ENCODE measurements around the gene SCP2D1.

DNA sequence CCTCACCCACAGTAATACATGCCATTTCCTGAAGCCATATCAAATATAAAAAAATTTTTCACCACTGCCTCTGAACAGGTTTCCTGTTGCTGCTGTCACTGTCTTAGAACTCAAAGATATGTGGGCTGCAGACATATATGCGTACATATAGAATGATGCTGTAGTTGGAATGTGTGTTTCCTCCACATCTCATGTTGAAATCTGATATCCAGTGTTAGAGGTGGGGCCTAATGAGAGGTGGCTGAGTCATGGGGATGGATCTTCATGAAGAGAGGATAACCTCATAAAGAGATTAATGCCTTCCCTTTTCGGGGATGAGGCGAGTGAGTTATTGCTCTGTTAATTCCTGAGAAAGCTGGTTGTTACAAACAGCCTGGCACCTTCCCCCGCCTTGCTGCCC is 7.7 kb upstream of the SCP2D1 start:
- TF ChIP-seq CTCF (conservative IDR thresholded peaks at IDR 0.05; ENCODE audit: low read depth, low read length) (no peak), EZH2phosphoT487 (IDR thresholded peaks at IDR 0.05; ENCODE audit: borderline replicate concordance, low read length) (no peak), EZH2 (IDR thresholded peaks at IDR 0.05; ENCODE audit: low read length, unreplicated experiment) (no peak)

Measured in PC-3 (cell line).